Bronchus fibroblast of lung (primary cell): ENCODE measurements around the gene EOLA2. TPM values are rescaled to one million over a fixed set of nuclear protein-coding genes. Genes with fewer than 3 reads are reported as not detected.

Experiments
- total RNA-seq: library from RNA; depleted of rRNA; stranded (reverse); fragments of >200 nt; gene quantifications from 2 replicates; pipeline ENCODE4 v1.2.3, GENCODE V29; 2015

The EOLA2 gene
- total RNA-seq, result 21.2 and 24.1 TPM in 2 replicates

DNA sequence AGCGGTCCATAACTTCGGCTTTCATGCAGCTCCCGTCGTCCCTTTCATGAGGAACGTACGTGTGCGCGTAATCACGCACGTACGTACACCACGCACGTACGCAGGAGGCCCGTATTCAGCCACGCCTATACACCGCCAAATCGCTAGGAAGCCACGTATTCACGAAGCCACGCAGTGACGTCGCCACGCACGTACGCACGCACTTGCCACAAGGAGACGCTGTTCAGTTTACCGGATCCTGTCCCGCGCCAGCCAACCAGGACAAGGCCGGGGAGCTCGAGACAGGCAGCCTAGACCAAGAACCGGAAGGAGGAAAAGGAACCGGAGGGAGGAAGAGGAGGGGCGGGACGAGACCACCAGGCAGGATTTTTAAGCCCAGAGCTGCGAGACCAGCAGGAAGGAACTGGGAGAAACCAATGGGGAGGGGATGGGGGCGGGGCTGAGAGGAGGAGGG lies at the start of gene EOLA2:
Gene EOLA2 (minus strand): TSS at position 65 of the 454 bp plus-strand sequence. CDS start 4,617 bp downstream, outside the sequence.

DNA sequence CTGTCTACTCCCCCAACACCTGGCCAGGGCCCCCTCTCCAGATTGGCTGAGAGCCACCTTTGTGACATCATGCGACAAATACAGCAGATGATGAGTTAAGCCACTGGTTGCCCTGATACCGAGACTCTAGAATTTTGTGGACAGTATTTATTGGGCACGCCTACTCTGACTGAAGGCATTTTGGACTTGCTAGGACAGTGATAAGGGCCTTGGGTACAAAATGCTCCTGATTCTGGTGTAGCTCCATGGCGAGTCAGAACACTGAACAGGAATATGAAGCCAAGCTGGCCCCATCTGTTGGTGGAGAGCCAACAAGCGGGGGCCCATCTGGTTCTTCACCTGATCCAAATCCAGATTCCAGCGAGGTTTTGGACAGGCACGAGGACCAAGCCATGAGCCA lies 8.9 kb downstream of the EOLA2 start, which contains the start of gene HSFX4:
Gene HSFX4 (plus strand): TSS at position 174 of the 400 bp plus-strand sequence. CDS start 72 bp downstream, at position 246.

Other genes with a start within 250 kb of the EOLA2 start
- gene MAGEA11, start 226.4 kb downstream of the EOLA2 start, total RNA-seq, result not detected in 2 replicates
- 0.15 TPM in 1 of 2 replicates, not detected in the other for gene HSFX1, start 164.4 kb downstream of the EOLA2 start, total RNA-seq
- not detected in 2 replicates for gene MAGEA9, start 156.6 kb downstream of the EOLA2 start, total RNA-seq
- not detected in 2 replicates for gene MAGEA8, start 57.3 kb downstream of the EOLA2 start, total RNA-seq
- gene HSFX4, start 8.9 kb downstream of the EOLA2 start, total RNA-seq, result not detected in 2 replicates